Smooth muscle cell (in vitro differentiated cells): ENCODE results near the gene IQGAP1. TPM values are rescaled to one million over a fixed set of nuclear protein-coding genes. Genes with fewer than 3 reads are reported as not detected.

Source experiments
- DNase-seq: peaks from one replicate; lab custom pipeline; 2025; ENCODE audit not compliant: unreplicated experiment; lab: John Stamatoyannopoulos, UW
- H2AFZ ChIP-seq: fragments of 200-600 bp; sonication (generic); 2 replicates; pipeline ENCODE4 v1.6.0; 2016; ENCODE audit warnings: antibody characterized with exemption, low read depth, mild to moderate bottlenecking
- H3F3A ChIP-seq: fragments of 200-600 bp; sonication (generic); 2 replicates; pipeline ENCODE4 v1.6.0; 2017; ENCODE audit warnings: antibody characterized with exemption, low read depth
- H3K27ac ChIP-seq: fragments of 200-600 bp; sonication (generic); 2 replicates; pipeline ENCODE4 v1.5.1; 2016; ENCODE audit warnings: low read depth, mild to moderate bottlenecking
- H3K27me3 ChIP-seq: fragments of 200-600 bp; sonication (generic); 2 replicates; pipeline ENCODE4 v1.6.1; 2016; ENCODE audit warnings: low read depth, mild to moderate bottlenecking
- H3K36me3 ChIP-seq: fragments of 200-600 bp; sonication (generic); 2 replicates; pipeline ENCODE4 v1.5.1; 2016; ENCODE audit warnings: low read depth
- H3K4me1 ChIP-seq: fragments of 200-600 bp; sonication (generic); 2 replicates; pipeline ENCODE4 v1.5.1; 2016; ENCODE audit warnings: low read depth
- H3K4me2 ChIP-seq: fragments of 200-600 bp; sonication (generic); 2 replicates; pipeline ENCODE4 v1.6.0; 2016; ENCODE audit warnings: mild to moderate bottlenecking
- H3K4me3 ChIP-seq: fragments of 200-600 bp; sonication (generic); 2 replicates; pipeline ENCODE4 v1.5.1; 2016; ENCODE audit warnings: mild to moderate bottlenecking
- H3K79me2 ChIP-seq: fragments of 200-600 bp; sonication (generic); 2 replicates; pipeline ENCODE4 v1.6.0; 2016; ENCODE audit warnings: low read depth, mild to moderate bottlenecking
- H3K9ac ChIP-seq: fragments of 200-600 bp; sonication (generic); 2 replicates; pipeline ENCODE4 v1.6.0; 2016; ENCODE audit warnings: low read depth
- H3K9me3 ChIP-seq: fragments of 200-600 bp; sonication (generic); replicated peaks from 2 replicates; pipeline ENCODE4 v1.5.1; 2016; ENCODE audit warnings: low read depth
- H4K20me1 ChIP-seq: fragments of 200-600 bp; sonication (generic); 2 replicates; pipeline ENCODE4 v1.6.0; 2016; ENCODE audit warnings: low read depth
- WGBS: methylation state at CpG from one replicate; pipeline ENCODE4 v1.1.7; 2016; ENCODE audit warnings: low lambda C conversion rate; 5-methylcytosine and 5-hydroxymethylcytosine counted together
- polyA plus RNA-seq: library from polyadenylated mRNA; unstranded; fragments of >200 nt; fragmentation: Nextera tagmentation; extraction: Ambion mirVana; gene quantifications from 2 replicates; pipeline ENCODE4 v1.2.1, GENCODE V29; 2016
- total RNA-seq: library from RNA; depleted of rRNA; stranded (reverse); fragments of >200 nt; gene quantifications from 2 replicates; pipeline ENCODE4 v1.2.3, GENCODE V29; 2014
- TF ChIP-seq, protein P1 (sequence below): fragments of 200-600 bp; sonication (generic); IDR thresholded peaks from 2 replicates; pipeline ENCODE4 v1.5.1; 2017; ENCODE audit warnings: borderline replicate concordance, mild to moderate bottlenecking, antibody characterized with exemption; ENCODE audit not compliant: insufficient read depth, poor library complexity, severe bottlenecking

Gene IQGAP1
- total and polyA plus RNA-seq, 2 experiments from 2014 or later, result 59.3 to 185 TPM

DNA sequence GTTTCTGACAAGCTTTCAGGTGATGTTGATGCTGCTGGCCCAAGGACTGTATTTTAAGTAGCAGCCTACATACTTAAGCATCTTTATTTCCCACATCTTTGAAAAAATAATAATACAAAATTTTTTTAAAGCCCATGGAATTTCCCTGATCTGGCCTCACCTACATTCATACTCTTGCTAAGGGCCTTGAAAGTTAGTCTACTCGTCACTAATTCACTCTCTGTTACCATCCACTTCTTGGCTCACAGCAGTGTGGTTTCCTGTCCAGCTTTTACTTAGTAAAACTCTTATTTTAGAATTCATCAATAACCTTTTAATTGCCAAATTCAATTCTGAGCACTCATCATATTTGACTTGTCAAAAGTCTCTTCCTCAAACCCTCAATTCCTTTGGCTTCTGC, 82.4 kb downstream of the IQGAP1 start:
- Histone ChIP-seq H3K79me2 (peaks cover 14% of the 10 kb centered on the region), H3K4me1 (no peaks in the 10 kb centered on the region), H3K36me3 (peaks cover 49% of the 10 kb centered on the region), H3K27ac (no peak overlapping the region), H3K27me3 (no peaks in the 10 kb centered on the region), H3K9ac (no peak overlapping the region), H3K9me3 (no peaks in the 10 kb centered on the region), H2AFZ (no peak overlapping the region), H4K20me1 (peaks cover 19% of the 10 kb centered on the region), H3K4me2 (no peak overlapping the region), H3F3A (no peaks in the 10 kb centered on the region), H3K4me3 (no peak overlapping the region)
- DNase-seq, result no peak
- WGBS, result 95% methylated on average over 1 of the region's 1 CpG
- TF ChIP-seq, protein P1, sequence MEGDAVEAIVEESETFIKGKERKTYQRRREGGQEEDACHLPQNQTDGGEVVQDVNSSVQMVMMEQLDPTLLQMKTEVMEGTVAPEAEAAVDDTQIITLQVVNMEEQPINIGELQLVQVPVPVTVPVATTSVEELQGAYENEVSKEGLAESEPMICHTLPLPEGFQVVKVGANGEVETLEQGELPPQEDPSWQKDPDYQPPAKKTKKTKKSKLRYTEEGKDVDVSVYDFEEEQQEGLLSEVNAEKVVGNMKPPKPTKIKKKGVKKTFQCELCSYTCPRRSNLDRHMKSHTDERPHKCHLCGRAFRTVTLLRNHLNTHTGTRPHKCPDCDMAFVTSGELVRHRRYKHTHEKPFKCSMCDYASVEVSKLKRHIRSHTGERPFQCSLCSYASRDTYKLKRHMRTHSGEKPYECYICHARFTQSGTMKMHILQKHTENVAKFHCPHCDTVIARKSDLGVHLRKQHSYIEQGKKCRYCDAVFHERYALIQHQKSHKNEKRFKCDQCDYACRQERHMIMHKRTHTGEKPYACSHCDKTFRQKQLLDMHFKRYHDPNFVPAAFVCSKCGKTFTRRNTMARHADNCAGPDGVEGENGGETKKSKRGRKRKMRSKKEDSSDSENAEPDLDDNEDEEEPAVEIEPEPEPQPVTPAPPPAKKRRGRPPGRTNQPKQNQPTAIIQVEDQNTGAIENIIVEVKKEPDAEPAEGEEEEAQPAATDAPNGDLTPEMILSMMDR, result no peak

DNA sequence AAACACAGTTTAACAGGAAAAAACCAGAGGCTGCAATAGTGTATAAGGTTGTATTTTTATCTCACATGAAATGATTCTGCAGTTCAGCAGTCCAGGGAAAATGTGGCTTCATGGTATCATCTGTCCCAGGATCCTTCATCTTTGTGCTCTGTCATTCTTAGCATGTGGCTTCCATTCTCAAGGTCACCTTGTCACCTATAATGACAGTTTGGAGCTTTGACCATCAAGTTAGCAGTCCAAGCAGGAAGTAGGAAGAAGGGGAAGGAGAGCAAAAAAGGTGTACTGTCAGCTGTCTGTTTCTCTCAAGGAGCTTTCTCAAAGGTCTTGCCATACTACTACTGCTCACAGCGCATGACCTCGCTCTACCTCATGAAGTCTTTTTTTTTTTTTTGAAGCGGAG, 83.1 kb downstream of the IQGAP1 start:
- Histone ChIP-seq H3K4me2 (no peak overlapping the region), H4K20me1 (peaks cover 14% of the 10 kb centered on the region), H2AFZ (no peak overlapping the region), H3K36me3 (peaks cover 46% of the 10 kb centered on the region), H3K9ac (no peak overlapping the region), H3K9me3 (no peaks in the 10 kb centered on the region), H3K4me1 (no peaks in the 10 kb centered on the region), H3K4me3 (no peak overlapping the region), H3K79me2 (peaks cover 14% of the 10 kb centered on the region), H3K27me3 (no peaks in the 10 kb centered on the region), H3F3A (no peaks in the 10 kb centered on the region), H3K27ac (no peak overlapping the region)
- 100% methylated on average over 3 of the region's 3 CpGs for WGBS
- DNase-seq, result no peak
- TF ChIP-seq, protein P1, result no peak

DNA sequence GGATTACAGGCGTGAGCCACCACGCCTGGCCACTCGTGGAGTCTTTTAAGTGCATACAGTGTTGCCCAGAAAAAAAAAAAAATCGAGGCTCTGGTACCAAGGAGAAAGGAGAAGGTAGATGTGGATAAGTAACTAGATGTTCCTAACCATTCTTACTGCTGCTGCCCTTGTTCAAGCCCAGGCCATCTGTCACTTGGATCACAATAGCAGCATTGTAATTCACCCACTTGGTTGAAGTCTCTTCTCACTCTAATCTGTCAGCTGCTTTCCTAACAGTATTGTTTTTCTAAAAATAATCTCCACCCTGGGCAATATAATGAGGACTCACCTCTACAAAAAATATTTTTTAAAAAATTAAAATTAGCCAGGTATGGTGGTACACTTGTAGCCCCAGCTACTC, 83.7 kb downstream of the IQGAP1 start:
- TF ChIP-seq, protein P1, result no peak
- H3F3A ChIP-seq, result no peaks in the 10 kb centered on the region
- 93% methylated on average over 4 of the region's 4 CpGs for WGBS
- no peaks in the 10 kb centered on the region for H3K27me3 ChIP-seq
- H3K79me2 ChIP-seq, result peaks cover 14% of the 10 kb centered on the region
- no peak overlapping the region for H3K9ac ChIP-seq
- H3K4me2 ChIP-seq, result no peak overlapping the region
- no peak for DNase-seq
- H3K4me1 ChIP-seq, result no peaks in the 10 kb centered on the region
- no peak overlapping the region for H2AFZ ChIP-seq
- no peaks in the 10 kb centered on the region for H3K9me3 ChIP-seq
- H3K4me3 ChIP-seq, result no peak overlapping the region
- H3K27ac ChIP-seq, result no peak overlapping the region
- peaks cover 14% of the 10 kb centered on the region for H4K20me1 ChIP-seq
- H3K36me3 ChIP-seq, result peaks cover 46% of the 10 kb centered on the region

DNA sequence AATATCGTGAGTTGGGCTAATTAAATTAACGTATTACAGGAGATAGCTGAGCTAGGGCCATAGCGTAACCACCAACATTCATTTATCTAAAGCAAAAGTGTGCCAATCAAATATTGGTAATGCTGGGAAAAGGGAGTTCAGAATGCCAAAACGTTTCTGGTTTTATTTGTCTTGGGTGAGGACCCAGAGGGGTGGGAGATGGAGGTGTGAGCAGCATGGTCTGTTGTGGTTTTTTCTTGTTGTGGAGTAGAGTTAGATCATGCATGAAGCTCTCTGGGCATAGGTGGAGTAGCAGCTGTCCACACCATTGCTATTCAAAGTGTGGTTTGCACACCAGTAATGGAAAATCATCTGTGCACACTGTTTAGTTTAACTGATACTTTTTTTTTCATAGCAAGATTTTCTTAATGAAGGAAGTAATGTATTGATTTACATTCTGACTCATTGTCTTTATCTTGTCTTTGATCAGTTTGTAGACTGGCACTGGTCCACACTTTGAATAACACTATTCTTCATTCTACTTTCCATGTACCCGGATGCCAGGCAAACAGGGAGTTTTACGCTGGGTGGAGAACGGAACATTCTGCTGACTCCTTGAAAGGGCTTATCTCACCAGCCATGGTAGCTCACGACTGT, 90.9 kb downstream of the IQGAP1 start:
- Histone ChIP-seq H3K4me2 (no peak overlapping the region), H3F3A (peaks cover 9% of the 10 kb centered on the region), H3K36me3 (peaks cover 51% of the 10 kb centered on the region), H3K4me3 (no peak overlapping the region), H3K4me1 (no peaks in the 10 kb centered on the region), H3K9me3 (no peaks in the 10 kb centered on the region), H4K20me1 (peaks cover 11% of the 10 kb centered on the region), H3K27ac (no peak overlapping the region), H3K27me3 (no peaks in the 10 kb centered on the region), H3K9ac (no peak overlapping the region), H2AFZ (no peak overlapping the region), H3K79me2 (no peaks in the 10 kb centered on the region)
- WGBS, result 89% methylated on average over 8 of the region's 8 CpGs
- no peak for DNase-seq
- TF ChIP-seq, protein P1, result no peak
